SHP77 treated with DMSO at 0.1 percent for 48 hours (cell line): ENCODE measurements around the gene CDC26.
"Not testable (repeated sequence)": the region's sequence is repeated elsewhere in the genome, so short reads cannot be mapped to it uniquely, and the experiment has no call there.

Experiments used
- DNase-seq: peaks from one replicate; lab custom pipeline; 2025; lab: John Stamatoyannopoulos, UW

Gene CDC26

DNA sequence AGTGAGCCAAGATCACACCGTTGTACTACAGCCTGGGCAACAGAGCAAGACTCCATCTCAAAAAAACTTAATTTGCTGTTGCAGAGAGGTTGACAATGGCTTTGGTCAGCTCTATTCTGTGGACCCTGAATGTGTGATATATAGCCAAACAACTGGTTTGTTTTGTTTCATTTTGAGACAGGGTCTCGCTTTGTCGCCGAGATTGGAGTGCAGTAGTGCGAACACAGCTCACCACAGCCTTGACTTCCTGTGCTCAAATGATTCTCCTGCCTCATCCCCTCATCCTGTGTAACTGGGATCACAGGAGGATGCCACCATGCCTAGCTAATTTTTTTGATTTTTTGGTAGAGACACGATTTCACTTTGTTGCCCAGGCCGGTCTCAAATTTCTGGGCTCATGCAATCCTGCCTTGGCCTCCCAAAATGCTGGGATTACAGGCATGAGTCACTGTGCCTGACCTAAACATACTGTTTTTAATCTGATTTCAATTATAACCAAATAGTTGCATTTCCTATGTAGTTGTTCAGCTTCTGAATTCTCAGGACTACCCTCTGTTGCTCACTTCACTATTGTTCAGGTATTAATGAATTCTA, 18.0 kb upstream of the CDC26 start:
- no peak for DNase-seq

DNA sequence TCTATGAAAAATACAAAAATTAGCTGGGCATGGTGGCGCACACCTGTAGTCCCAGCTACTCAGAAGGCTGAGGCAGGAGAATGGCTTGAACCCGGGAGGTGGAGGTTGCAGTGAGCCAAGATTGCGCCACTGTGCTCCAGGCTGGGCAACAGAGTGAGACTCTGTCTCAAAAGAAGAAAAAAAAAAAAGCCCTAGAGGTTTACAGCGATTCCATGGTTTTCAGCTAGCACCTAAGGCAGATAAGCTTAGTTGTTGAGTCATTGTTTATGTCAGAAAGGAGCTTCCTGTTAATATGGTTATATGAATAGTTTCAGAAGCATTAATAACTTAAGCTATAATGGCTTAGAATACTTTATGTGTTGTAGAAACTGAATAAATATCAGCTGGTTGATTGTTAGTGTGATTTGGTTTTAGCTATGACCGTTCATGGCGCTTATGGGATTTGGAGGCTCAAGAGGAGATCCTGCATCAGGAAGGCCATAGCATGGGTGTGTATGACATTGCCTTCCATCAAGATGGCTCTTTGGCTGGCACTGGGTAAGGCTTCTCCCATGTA, 14.8 kb upstream of the CDC26 start:
- DNase-seq = no peak

DNA sequence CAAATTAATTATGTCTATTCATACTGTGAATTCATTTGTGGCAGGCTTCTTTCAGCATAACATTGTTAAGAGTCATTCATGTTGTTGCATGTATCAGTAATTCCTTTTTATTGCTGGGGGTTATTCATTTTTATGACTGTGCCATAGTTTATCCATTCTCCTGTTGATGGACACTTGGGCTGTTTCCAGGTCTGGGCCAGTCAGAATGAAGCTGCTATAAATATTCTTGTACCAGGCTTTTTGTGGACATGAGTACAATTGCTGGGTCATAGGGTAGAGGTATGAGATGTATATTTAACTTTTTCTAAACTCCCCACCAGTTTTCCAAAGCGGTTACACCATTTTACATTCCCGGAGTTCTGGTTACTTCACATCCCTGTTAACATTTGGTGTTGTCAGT, 13.7 kb upstream of the CDC26 start:
- DNase-seq = no peak

DNA sequence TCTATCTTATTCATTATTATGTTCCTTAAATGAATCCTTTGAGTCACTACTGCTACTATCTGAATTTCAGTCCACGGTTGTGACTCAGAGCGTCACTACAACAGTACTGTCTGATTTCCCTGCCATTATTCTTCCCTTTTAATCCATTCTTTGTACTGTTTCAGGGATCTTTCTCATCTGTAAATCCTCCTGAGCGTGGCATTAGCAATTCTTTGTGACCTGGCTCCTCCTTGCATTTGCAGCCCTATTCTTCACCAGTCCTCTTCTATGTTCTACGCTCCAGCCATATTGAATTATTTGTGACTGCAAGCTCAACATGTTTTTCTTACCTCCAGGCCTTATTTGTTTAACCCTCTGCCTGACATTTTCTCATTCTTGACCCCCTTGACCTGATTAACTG, 6.0 kb upstream of the CDC26 start:
- no peak for DNase-seq

DNA sequence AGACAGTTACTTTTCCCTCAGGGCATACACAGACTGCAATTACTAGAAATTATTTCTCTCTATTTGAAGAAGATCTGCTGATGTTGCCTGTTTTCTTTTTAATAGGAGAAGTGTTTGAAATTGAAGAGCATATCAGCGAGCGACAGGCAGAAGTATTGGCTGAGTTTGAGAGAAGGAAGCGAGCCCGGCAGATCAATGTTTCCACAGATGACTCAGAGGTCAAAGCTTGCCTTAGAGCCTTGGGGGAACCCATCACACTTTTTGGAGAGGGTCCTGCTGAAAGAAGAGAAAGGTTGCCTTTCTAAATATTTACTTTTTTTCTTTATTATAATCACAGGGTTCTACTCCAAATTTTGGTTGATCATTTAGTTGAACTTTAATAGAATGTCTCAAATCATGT, 3.5 kb upstream of the CDC26 start:
- no peak for DNase-seq

DNA sequence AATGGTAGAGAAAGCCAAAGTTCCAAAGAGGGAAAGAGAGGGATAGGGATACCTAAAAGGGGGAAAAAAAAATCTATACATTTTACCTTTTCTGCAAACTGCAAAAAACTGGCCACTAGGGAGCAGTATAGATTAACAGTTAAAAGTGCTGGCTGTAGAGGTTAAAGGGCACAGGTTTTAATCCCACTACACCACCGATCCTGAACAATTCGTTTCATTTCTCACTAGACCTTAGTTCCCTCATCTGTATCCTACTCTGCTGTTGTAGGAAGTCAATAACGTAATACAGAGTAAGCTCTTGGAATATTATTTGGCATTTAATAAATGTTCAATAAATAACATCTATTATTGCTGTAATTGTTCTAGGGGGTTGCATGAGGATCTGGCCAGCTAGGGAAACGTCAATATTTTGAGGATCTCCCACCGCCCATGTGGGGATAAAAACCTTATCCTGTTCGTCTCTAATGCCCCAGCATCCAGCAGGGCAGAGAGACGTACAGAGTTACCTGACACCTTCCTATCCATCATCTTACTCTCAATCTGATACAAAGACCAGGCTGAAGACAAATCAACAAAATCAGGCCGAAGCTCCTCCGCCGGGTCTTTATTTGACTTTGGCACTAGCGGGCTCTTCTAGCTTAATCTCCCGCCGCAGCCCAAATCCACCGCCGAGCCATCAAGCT, 757 bp downstream of the CDC26 start:
- DNase-seq = no peak

DNA sequence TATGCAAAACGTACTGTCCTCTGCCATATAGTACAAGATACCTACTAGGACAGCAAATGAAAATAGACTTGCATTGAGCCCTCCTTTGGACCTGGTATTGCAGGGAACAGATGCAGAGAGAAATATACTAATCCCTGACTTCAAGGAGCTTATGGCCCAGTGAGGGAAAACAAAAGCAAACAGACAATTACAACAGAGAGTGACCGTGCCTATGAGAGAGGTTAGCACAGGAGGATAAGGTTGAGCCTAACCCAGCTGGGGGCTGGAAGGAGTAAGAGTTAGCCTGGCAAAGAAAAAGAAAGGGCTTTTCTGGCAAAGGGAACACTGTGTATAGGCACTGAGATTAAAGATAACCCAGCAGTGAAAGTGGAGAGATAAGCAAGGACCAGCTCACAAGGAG, 5.5 kb downstream of the CDC26 start:
- no peak for DNase-seq

DNA sequence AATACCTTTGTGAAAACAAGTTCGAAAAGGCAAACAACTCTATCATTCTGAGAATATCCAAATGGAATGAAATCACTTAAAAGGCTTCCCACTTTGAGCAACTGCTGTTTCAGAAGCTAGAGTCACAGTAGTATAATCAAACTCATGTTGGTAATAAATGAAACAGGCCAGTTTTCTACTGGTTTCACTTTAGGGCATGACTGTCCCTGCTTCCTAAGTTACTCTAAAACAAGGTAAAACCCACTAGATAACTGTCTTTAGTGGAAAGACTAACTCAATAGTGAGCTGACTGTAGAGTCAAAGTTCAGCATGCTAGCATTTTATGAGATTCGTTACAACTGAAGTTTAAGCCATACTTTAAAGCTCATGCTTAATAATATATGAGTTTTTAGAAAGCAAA, 6.0 kb downstream of the CDC26 start:
- DNase-seq = no peak

DNA sequence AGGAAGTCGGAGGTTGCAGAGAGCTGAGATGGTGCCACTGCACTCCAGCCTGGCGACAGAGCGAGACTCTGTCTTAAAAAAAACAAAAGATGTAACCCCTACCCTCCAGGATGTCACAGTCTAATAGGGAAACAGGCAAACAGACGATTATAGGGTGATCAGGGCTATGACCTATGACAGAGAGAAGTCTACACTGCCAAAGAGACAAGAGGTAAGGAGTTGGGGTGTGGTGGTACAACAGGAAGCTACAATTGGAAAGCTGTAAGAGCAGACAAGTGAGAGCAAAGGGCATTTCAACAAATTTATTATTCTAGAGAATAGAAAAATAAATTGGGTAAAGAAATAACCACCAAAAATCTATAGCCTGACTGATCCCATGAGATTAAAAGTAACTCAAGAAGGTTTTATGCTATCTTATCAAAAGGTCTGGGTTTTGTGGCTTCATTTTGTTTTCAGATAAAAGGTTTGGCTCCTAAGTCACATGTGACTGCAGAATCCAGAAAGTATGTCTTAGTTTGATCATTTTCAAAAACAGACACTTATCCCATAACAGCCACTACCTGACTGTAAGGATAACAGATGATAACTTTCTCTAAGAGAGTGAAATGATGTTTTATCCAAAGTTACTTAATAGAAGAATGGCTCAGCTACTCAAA, 7.3 kb downstream of the CDC26 start:
- no peak for DNase-seq

DNA sequence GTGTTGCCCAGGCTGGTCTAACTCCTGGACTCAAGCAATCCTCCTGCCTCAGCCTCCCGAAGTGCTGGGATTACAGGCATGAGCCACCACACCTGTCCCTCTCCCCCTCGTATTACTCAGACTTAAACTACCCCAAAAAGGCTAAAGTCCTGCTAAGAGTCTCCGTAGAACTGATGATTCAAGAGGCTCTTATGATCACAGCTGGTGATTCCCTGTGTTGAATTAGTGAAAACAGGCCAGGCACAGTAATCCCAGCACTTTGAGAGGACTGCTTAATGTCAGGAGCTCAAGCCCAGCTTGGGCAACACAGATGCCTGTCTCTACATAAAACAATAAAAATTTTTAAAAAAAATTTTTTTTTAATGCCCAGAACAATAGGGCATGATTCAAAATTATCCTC, 9.2 kb downstream of the CDC26 start:
- no peak for DNase-seq

DNA sequence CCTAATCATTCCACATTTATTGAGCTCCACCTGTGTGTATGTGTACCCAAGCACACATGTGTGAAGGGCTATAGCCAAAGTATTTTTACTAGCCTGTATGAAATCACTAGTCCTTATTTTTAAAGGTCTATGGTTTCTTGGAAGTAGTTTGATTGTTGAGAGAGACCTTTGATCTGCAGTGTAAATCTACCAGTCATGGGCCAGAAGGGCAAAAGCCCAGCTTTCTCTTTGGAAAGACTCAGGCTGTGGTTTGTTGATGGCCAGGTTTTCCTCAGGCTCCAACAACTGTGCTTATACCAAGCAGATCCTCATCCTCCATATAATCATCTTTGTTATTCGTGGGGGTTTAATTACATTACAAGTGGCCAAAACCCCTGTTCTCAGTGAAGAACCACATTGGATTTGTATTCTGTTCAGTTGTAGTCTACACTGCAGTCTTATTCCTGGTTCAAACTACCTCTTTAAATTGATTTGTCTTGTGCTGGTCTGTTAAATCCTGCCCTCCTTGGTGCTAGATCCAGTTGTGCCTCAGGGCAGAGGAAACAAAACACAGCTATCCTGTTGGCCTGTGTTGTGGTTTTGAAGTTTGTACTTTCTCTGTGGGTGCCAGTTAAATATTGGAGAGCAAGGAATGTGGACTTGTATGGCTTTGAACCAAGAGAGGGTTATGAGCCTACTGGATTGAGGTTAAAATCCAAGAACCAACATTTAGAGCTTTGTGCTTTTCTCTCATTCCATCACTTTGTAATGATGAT, 13.3 kb downstream of the CDC26 start:
- DNase-seq = no peak

DNA sequence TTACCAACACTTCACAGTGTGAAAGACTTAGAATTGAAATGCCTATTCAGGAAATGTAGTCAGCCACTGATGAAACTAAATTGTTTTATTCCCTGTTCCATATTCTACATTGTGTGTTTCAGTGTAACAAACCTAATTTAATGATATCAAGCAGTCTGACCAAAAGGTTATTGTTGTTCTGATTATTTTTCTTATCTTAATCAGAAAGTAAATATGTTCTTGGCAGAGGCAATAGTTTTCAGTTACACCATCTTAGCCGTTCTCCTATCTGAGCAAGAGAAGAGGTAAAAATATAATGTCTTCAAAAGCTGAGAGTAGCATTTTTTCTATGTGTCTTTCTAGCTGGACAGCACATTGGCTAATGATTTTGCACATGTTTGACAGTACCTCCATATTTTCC, 17.1 kb downstream of the CDC26 start:
- DNase-seq = no peak

DNA sequence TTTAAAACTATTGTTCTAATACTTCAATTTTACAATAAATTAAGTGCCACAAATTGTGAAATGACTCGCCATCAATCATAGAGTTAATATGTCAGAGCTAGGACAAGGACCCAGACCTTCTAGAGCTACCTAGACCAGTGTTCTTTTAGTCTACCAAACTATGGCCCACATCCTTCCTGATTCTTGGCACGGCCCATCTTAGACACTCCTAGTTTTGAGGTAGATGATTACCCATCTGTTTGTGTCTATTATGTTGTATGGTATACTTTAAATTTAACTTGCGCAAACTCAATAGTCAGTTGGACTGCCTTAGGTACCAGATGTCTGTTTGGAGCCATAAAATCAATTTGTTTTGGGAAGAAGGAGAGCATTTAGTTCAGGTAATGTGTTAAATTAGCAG, 17.5 kb downstream of the CDC26 start:
- DNase-seq = no peak

DNA sequence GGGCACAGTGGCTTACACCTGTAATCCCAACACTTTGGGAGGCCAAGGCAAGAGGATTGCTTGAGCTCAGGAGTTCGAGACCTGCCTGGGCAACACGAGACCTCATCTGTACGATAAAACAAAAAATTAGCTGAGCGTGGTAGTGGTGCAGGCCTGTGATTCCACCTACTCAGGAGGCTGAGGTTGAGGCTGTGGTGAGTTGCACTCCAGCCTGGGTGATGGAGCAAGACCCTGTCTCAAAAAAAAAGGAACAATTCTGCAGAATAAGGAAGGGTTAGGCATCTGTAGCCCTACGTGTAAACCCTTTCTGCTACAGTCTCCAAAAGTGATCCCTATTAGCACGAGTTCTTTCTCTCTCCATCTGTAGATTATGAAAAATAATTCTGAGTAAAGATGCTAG, 19.9 kb downstream of the CDC26 start:
- DNase-seq = no peak

DNA sequence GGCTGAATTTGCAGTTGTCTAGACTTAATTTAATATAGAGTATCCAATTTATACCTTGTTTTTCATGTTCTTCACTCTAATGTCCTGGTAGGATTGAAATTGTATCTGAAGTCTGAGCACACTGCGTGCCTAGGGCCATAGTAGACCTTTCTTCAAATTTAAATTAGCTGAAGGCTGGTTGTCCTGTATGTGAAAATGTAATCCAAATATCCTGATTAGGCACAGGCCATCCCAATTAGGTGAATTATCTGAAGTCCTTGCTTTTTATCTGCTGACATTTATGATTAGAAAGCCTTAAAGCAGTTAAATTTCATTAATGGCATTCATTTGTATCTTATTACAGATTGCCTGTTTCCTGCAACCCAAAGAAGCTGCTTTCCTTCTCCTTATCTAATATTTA, 20.4 kb downstream of the CDC26 start:
- DNase-seq = no peak

DNA sequence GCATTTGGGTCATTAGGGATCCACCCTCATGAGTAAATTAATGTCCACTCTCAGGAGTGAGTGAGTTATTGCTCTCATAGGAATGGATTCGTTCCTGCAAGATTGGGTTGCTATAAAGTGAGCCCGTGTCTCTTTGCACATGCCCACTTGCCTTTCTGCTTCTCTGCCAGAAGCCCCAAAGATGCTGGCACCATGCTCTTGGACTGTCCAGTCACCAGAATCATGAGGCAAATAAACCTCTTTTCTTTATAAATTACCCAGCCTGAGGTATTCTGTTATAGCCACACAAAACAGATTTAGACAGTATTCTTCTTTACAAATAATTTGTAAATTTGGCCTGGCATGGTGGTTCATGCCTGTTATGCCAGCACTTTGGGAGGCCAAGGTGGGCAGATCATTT, 24.6 kb downstream of the CDC26 start:
- DNase-seq = no peak

DNA sequence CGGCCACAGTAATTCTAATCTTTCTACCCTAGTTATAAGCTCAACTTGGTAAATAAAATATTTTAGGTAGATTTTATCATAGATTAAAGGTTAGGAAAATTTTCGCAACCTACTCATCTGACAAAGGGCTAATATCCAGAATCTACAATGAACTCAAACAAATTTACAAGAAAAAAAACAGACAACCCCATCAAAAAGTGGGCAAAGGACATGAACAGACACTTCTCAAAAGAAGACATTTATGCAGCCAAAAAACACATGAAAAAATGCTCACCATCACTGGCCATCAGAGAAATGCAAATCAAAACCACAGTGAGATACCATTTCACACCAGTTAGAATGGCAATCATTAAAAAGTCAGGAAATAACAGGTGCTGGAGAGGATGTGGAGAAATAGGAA, 25.7 kb downstream of the CDC26 start:
- DNase-seq = not testable (repeated sequence)

DNA sequence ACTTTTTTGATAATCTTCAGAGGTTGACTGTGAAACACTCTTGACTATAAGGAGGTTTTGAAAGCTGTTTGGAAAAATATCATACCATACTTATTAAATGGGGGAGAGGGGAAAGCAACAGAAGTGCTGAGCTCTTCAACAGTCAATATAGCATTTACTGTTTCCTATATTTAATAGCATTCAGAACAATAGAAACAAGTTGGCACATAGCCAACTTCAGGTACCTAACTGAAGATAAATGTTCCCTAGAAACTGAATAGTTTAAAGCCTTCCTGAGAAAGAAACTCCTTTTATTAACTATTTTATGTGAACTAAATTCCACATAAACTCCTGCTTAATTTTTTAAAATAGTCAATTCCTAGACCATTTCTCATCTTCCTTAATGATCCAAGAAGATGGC, 27.7 kb downstream of the CDC26 start:
- DNase-seq = no peak

DNA sequence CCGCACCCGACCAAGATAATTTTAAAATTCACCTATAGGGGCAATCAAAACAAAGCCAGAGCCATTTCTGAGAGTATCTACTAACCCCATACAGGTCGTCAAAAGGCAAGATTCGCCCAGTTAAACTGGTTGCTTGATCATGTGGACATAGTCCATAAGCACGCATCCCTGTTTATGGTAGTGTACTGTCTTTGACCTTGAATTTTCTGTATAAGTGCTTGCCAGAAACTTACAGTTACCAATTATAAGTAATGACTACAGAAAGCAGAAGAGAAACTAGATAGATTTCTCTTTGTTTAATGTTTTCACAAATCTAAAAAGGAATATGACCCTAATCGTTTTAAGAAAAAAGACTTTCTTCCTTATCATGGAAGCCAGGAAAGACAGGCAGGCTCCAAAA, 28.4 kb downstream of the CDC26 start:
- DNase-seq = no peak

DNA sequence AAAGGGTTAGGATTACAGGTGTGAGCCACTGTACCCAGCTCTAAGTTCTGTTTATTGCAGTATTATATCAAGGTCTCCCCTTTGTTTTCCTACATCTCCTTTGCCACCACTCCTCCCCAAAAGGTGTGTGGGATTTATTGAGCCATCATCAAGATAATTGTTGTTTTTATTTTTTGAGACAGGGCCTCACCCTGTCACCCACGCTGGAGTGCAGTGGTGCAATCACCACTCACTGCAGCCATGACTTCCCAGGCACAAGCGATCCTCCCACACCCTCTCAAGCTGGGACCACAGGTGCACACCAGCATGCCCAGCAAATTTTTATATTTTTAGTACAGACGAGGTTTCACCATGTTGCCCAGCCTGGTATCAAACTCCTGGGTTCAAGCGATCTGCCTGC, 29.5 kb downstream of the CDC26 start:
- DNase-seq = no peak

DNA sequence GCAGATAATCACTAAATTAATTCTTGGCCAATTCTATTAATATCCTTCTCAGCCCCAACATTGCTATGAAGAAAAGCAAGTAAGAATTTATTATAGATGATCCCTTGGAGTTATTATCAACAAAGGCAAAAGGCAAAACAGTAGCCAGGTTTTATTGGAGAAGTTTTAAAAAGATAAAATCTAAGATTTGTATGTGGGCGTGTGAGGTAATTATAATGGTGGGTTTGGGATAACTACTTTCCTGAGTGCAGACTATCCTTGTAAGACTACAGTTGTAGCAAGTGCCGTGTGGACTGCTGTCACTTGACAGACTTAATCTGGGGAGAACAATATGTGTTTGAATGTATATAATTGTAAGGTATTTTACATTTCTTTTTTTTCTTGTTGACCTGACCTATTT, 30.8 kb downstream of the CDC26 start:
- no peak for DNase-seq

DNA sequence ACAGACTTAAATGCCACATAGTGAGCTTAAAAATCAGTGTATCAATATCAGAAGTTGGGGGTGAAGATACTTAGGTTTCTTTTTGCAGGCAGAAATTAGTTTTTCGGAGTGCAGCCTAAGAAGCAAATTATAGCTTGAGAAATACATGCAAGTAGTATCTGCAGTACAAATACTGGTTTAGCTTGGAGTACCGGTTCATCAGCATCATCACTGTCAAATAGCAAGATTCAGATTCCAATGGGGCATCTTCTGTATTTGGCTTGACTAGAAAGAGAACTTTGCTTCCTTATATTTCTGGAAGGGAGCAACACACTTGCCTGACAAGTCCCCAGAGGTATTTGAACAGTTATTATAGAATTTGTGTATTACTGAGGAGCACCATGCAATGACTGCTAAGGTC, 34.2 kb downstream of the CDC26 start:
- DNase-seq = no peak

DNA sequence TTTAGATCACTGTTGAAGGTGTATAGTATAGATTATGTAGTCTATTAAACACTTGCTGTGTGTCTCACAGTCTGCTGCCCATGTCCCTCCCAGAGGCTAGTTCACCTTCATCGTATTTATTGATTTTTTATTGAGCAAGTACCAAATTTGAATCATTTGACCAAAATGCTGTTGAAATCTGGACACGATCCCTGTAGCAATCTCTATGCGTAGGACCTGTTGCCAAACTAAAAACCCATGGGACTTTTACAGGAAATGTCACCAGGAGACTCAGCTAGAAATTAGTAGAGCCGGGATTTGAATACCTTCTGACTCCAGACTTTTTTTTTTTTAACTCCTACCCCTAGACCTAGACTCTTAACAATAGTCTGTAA, 36.5 kb downstream of the CDC26 start:
- DNase-seq = no peak
